ENCODE data around the gene CDK5RAP3. TPM values are rescaled to one million over a fixed set of nuclear protein-coding genes. Genes with fewer than 3 reads are reported as not detected.

Gene CDK5RAP3
- total and polyA plus RNA-seq, 2 of the 13 experiments (the other 11 are each of a cell fraction or from before 2014, with no cell fraction given), result 128 to 154 TPM

- peak; percentile 98 for TF ChIP-seq ZNF30 (CRISPR knock-in tag; IDR thresholded peaks at IDR 0.05)
- TF ChIP-seq AGO2 (optimal IDR thresholded peaks at IDR 0.05; ENCODE audit: low read depth, low read length), result peak; percentile 87
- no peak for TF ChIP-seq NBN (conservative IDR thresholded peaks at IDR 0.05)
- TF ChIP-seq, protein P1, sequence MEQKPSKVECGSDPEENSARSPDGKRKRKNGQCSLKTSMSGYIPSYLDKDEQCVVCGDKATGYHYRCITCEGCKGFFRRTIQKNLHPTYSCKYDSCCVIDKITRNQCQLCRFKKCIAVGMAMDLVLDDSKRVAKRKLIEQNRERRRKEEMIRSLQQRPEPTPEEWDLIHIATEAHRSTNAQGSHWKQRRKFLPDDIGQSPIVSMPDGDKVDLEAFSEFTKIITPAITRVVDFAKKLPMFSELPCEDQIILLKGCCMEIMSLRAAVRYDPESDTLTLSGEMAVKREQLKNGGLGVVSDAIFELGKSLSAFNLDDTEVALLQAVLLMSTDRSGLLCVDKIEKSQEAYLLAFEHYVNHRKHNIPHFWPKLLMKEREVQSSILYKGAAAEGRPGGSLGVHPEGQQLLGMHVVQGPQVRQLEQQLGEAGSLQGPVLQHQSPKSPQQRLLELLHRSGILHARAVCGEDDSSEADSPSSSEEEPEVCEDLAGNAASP (CRISPR knock-in tag; IDR thresholded peaks at IDR 0.05; ENCODE audit: borderline replicate concordance), result peak; percentile 72
- TF ChIP-seq ZNF782 (CRISPR knock-in tag; IDR thresholded peaks at IDR 0.05; ENCODE audit: borderline replicate concordance), result no peak
- peak; percentile 98 for TF ChIP-seq ZNF138 (CRISPR knock-in tag; IDR thresholded peaks at IDR 0.05; ENCODE audit: low read depth)
- peak; percentile 77; the same call in 1 of the 2 replicates for TF ChIP-seq STAT5B (CRISPR knock-in tag; IDR thresholded peaks at IDR 0.05)
- TF ChIP-seq, protein P2, sequence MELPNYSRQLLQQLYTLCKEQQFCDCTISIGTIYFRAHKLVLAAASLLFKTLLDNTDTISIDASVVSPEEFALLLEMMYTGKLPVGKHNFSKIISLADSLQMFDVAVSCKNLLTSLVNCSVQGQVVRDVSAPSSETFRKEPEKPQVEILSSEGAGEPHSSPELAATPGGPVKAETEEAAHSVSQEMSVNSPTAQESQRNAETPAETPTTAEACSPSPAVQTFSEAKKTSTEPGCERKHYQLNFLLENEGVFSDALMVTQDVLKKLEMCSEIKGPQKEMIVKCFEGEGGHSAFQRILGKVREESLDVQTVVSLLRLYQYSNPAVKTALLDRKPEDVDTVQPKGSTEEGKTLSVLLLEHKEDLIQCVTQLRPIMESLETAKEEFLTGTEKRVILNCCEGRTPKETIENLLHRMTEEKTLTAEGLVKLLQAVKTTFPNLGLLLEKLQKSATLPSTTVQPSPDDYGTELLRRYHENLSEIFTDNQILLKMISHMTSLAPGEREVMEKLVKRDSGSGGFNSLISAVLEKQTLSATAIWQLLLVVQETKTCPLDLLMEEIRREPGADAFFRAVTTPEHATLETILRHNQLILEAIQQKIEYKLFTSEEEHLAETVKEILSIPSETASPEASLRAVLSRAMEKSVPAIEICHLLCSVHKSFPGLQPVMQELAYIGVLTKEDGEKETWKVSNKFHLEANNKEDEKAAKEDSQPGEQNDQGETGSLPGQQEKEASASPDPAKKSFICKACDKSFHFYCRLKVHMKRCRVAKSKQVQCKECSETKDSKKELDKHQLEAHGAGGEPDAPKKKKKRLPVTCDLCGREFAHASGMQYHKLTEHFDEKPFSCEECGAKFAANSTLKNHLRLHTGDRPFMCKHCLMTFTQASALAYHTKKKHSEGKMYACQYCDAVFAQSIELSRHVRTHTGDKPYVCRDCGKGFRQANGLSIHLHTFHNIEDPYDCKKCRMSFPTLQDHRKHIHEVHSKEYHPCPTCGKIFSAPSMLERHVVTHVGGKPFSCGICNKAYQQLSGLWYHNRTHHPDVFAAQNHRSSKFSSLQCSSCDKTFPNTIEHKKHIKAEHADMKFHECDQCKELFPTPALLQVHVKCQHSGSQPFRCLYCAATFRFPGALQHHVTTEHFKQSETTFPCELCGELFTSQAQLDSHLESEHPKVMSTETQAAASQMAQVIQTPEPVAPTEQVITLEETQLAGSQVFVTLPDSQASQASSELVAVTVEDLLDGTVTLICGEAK (IDR thresholded peaks at IDR 0.05), result no peak
- TF ChIP-seq, protein P2 (CRISPR knock-in tag; IDR thresholded peaks at IDR 0.05), result peak; percentile 63
- TF ChIP-seq CHD2 (IDR thresholded peaks at IDR 0.05; ENCODE audit: low read depth, low read length), result peak; percentile 46; the same call in 1 of the 2 replicates
- TF ChIP-seq MED8 (CRISPR knock-in tag; IDR thresholded peaks at IDR 0.05; ENCODE audit: insufficient replicate concordance), result no peak
- no peak; the same call in 1 of the 2 replicates for TF ChIP-seq NR2F2 (IDR thresholded peaks at IDR 0.05; ENCODE audit: borderline replicate concordance, low read depth)
- peak; percentile 87 for TF ChIP-seq ZNF292 (CRISPR knock-in tag; IDR thresholded peaks at IDR 0.05; ENCODE audit: borderline replicate concordance, low read depth)
- no peak for TF ChIP-seq PREB (CRISPR knock-in tag; IDR thresholded peaks at IDR 0.05)
- peak; percentile 90 for TF ChIP-seq SP2 (CRISPR knock-in tag; IDR thresholded peaks at IDR 0.05)
- no peak for TF ChIP-seq ZNF10 (CRISPR knock-in tag; IDR thresholded peaks at IDR 0.05; ENCODE audit: borderline replicate concordance, low read depth)
- TF ChIP-seq FOXO1 (CRISPR knock-in tag; IDR thresholded peaks at IDR 0.05), result peak; percentile 70
Observed at GRCh38 chr17:47970725-47971499, at the start of gene CDK5RAP3 (continued).
